Upper lobe of right lung (tissue), 1 donor: ENCODE results near the gene JARID2. TPM values are rescaled to one million over a fixed set of nuclear protein-coding genes. Genes with fewer than 3 reads are reported as not detected.

ENCODE experiments used
- ATAC-seq: fragments of 200-7000 bp; cut with Tn5 transposase; one replicate; pipeline ENCODE4 v1.9.1; 2020; ENCODE audit warnings: mild to moderate bottlenecking, moderate library complexity
- DNase-seq: peaks from one replicate; pipeline ENCODE4 v3.0.0-alpha.2; 2020
- H3K27ac ChIP-seq: fragments of 200-600 bp; one replicate; pipeline ENCODE4 v1.8.0; 2022
- H3K27me3 ChIP-seq: fragments of 200-600 bp; one replicate; pipeline ENCODE4 v1.8.0; 2022; ENCODE audit warnings: mild to moderate bottlenecking
- H3K36me3 ChIP-seq: fragments of 200-600 bp; one replicate; pipeline ENCODE4 v1.8.0; 2022
- H3K4me1 ChIP-seq: fragments of 200-600 bp; one replicate; pipeline ENCODE4 v1.8.0; 2022
- H3K4me3 ChIP-seq: fragments of 200-600 bp; one replicate; pipeline ENCODE4 v1.8.0; 2022; ENCODE audit warnings: mild to moderate bottlenecking
- H3K9me3 ChIP-seq: fragments of 200-600 bp; one replicate; pipeline ENCODE4 v1.8.0; 2022
- intact Hi-C: fragments of 100-400 bp; cut with DNase I; formaldehyde crosslinking; loops from one replicate; pipeline ENCODE4 v1.11.0; 2022
- total RNA-seq: library from RNA; stranded (reverse); fragmentation: NEBNext Ultra II Directional; extraction: Animal tissue kit (Norgen Biotek cat#: 25700); gene quantifications from one replicate; pipeline ENCODE4 v1.2.1, GENCODE V29; 2021
- TF ChIP-seq, protein P1 (sequence below): fragments of 200-600 bp; IDR thresholded peaks from one replicate; pipeline ENCODE4 v1.8.0; 2022; ENCODE audit warnings: antibody characterized with exemption
- donor health status: DM: no; HTN: yes; CAD: no; lungs with severe emphysema.

Gene JARID2
- total RNA-seq, 1 donor from 2014 or later, result 15.1 TPM

- ATAC-seq (peak; percentile 77), DNase-seq (peak; percentile 76)
- no peak overlapping the region for H3K27ac ChIP-seq
- H3K4me3 ChIP-seq, result peak overlapping the region; percentile 33
- no peaks in the 10 kb centered on the region for H3K27me3 ChIP-seq
- intact Hi-C loops, result no loop called here
- TF ChIP-seq, protein P1, sequence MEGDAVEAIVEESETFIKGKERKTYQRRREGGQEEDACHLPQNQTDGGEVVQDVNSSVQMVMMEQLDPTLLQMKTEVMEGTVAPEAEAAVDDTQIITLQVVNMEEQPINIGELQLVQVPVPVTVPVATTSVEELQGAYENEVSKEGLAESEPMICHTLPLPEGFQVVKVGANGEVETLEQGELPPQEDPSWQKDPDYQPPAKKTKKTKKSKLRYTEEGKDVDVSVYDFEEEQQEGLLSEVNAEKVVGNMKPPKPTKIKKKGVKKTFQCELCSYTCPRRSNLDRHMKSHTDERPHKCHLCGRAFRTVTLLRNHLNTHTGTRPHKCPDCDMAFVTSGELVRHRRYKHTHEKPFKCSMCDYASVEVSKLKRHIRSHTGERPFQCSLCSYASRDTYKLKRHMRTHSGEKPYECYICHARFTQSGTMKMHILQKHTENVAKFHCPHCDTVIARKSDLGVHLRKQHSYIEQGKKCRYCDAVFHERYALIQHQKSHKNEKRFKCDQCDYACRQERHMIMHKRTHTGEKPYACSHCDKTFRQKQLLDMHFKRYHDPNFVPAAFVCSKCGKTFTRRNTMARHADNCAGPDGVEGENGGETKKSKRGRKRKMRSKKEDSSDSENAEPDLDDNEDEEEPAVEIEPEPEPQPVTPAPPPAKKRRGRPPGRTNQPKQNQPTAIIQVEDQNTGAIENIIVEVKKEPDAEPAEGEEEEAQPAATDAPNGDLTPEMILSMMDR, result no peak
- no peaks in the 10 kb centered on the region for H3K36me3 ChIP-seq
- peaks cover 38% of the 10 kb centered on the region for H3K4me1 ChIP-seq
- no peaks in the 10 kb centered on the region for H3K9me3 ChIP-seq
These were observed 154.0 kb downstream of the JARID2 start for GRCh38 chr6:15399641-15400470.

DNA sequence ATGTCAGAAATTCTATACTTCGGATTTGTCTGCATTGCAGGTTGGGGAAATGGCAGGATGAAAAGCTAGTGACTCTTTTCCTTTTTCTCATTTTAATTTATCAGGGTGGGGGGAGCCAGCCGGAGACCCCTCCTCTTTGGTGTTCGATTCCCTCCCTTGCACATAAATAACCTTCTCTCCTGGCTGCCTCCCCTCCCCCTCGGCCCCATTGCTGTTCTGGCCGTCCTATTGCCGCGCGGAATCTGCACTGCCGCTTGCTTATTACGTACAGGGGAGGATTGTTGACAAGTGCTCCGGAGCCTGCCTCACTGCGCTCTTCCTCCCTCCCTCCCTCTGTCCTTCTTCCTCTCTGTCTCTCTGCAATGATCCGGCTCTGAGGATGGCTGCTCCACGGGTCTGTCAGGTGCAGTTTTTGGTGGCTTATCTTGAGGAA lies 154.7 kb downstream of the JARID2 start:
- H3K9me3 ChIP-seq, result no peaks in the 10 kb centered on the region
- TF ChIP-seq, protein P1, result no peak
- DNase-seq (peak; percentile 71), ATAC-seq (peak; percentile 78)
- H3K36me3 ChIP-seq, result no peaks in the 10 kb centered on the region
- peaks cover 38% of the 10 kb centered on the region for H3K4me1 ChIP-seq
- intact Hi-C loops, result no loop called here
- no peak overlapping the region for H3K27ac ChIP-seq
- no peaks in the 10 kb centered on the region for H3K27me3 ChIP-seq
- H3K4me3 ChIP-seq, result peak overlapping the region; percentile 33

DNA sequence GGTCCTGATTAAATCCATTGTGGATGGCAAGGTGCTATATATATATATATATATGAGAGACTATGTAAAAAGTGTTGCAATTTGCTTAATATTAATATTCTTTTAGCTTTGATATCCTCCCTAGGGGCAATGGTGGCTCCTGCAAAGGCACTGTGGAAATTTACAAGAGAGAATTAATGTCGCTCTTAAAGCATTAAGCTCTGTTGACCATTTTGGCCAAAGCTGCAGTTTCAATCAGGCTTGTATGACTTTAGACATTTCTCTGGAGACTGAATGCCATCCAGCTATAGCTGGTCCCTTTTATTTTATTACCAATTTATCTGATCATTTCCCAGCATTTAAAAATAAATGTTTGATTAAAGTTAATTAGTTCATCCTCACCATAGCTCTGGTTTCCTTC lies 155.3 kb downstream of the JARID2 start:
- intact Hi-C loops, result no loop called here
- H3K4me3 ChIP-seq, result no peak overlapping the region
- no peak for ATAC-seq

DNA sequence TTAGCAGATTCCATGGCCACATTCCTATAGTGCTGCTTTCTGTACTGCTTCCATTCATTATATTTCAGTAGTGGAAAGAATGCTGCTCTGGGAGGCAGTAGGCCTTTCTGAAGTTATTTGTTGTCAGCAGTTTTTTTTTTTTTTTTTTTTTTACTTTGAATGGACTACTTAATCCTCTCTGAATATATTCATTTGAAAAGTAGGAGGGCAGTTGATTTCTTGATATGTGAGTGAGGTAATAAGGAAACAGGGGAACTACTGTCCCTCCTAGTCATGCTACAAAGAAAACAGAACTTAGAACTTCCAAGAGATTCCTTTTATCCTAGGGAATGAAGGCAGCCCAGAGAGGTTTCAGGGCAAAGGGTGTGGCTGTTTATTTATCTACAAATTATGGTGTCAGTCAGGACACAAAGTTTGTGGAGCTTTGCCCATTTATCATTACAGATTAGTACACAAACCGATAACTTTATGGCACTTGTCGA lies 155.9 kb downstream of the JARID2 start:
- no peak for DNase-seq
- no peak overlapping the region for H3K27ac ChIP-seq
- no peaks in the 10 kb centered on the region for H3K27me3 ChIP-seq
- TF ChIP-seq, protein P1, result no peak
- ATAC-seq, result no peak
- peaks cover 38% of the 10 kb centered on the region for H3K4me1 ChIP-seq
- no peaks in the 10 kb centered on the region for H3K9me3 ChIP-seq
- H3K36me3 ChIP-seq, result no peaks in the 10 kb centered on the region
- no peak overlapping the region for H3K4me3 ChIP-seq
- intact Hi-C loops, result no loop called here

More for the DNA sequence above, 155.3 kb downstream of the JARID2 start:
- Histone ChIP-seq H3K9me3 (no peaks in the 10 kb centered on the region), H3K36me3 (no peaks in the 10 kb centered on the region), H3K4me1 (peaks cover 38% of the 10 kb centered on the region), H3K27me3 (no peaks in the 10 kb centered on the region), H3K27ac (no peak overlapping the region)
- TF ChIP-seq, protein P1, result no peak
- DNase-seq, result no peak

- intact Hi-C loops, result no loop called here
- peaks cover 38% of the 10 kb centered on the region for H3K4me1 ChIP-seq
- no peaks in the 10 kb centered on the region for H3K27me3 ChIP-seq
- no peak for ATAC-seq
- TF ChIP-seq, protein P1, result no peak
- DNase-seq, result no peak
- H3K9me3 ChIP-seq, result no peaks in the 10 kb centered on the region
- no peaks in the 10 kb centered on the region for H3K36me3 ChIP-seq
- no peak overlapping the region for H3K4me3 ChIP-seq
- no peak overlapping the region for H3K27ac ChIP-seq
These were observed 156.7 kb downstream of the JARID2 start for GRCh38 chr6:15402406-15403045.
